Neural crest cell (in vitro differentiated cells): ENCODE data around the gene LEMD2. TPM values are rescaled to one million over a fixed set of nuclear protein-coding genes. Genes with fewer than 3 reads are reported as not detected.

Experiments
- DNase-seq: peaks from one replicate; pipeline ENCODE4 v3.0.0; 2021; ENCODE audit warnings: low read depth, mixed read lengths, low spot score
- H3K27ac Mint-ChIP-seq: one replicate; pipeline ENCODE4 v1.8.0; 2021; ENCODE audit warnings: mild to moderate bottlenecking, mixed read lengths; ENCODE audit not compliant: unreplicated experiment
- H3K27me3 Mint-ChIP-seq: 2 replicates; pipeline ENCODE4 v1.8.0; 2021; ENCODE audit warnings: low read depth, mild to moderate bottlenecking, mixed read lengths
- H3K36me3 Mint-ChIP-seq: 2 replicates; pipeline ENCODE4 v1.8.0; 2021; ENCODE audit warnings: low read depth, mild to moderate bottlenecking, mixed read lengths
- H3K4me1 Mint-ChIP-seq: 2 replicates; pipeline ENCODE4 v1.8.0; 2021; ENCODE audit warnings: mixed read lengths
- H3K4me3 Mint-ChIP-seq: one replicate; pipeline ENCODE4 v1.8.0; 2021; ENCODE audit warnings: mild to moderate bottlenecking, mixed read lengths
- H3K9me3 Mint-ChIP-seq: 2 replicates; pipeline ENCODE4 v1.8.0; 2021; ENCODE audit warnings: mixed read lengths
- CTCF ChIP-seq: fragments of 200-600 bp; sonication (generic); conservative IDR thresholded peaks from 2 replicates; pipeline ENCODE4 v1.5.0; 2021; ENCODE audit warnings: antibody characterized with exemption, mild to moderate bottlenecking
- total RNA-seq: library from RNA; stranded (reverse); gene quantifications from 2 replicates; pipeline ENCODE4 v1.2.1, GENCODE V29; 2021

Gene LEMD2
- total RNA-seq, 1 donor from 2014 or later = 63.6 TPM

GRCh38 chr6:33803571-33804053 lies 14.7 kb upstream of the LEMD2 start, which contains the start of gene MLN:
MLN (minus strand) TSS chr6:33804003; CDS start chr6:33801163, 2,840 bp downstream.
- Mint-ChIP-seq H3K4me1 (peaks cover 26% of the 10 kb centered on the region), H3K9me3 (no peaks in the 10 kb centered on the region), H3K4me3 (no peak within 1 kb of the TSS), H3K36me3 (no peaks in the 10 kb centered on the region), H3K27me3 (peaks cover 32% of the 10 kb centered on the region), H3K27ac (no peak within 1 kb of the TSS)
- TF ChIP-seq CTCF = no peak
- no peak for DNase-seq

- H3K27me3 Mint-ChIP-seq = peaks cover 20% of the 10 kb centered on the region
- H3K4me3 Mint-ChIP-seq = peak overlapping the region; percentile 28
- peaks cover 37% of the 10 kb centered on the region for H3K4me1 Mint-ChIP-seq
- H3K9me3 Mint-ChIP-seq = no peaks in the 10 kb centered on the region
- H3K27ac Mint-ChIP-seq = peak overlapping the region; percentile 46
- no peak for TF ChIP-seq CTCF
- H3K36me3 Mint-ChIP-seq = no peaks in the 10 kb centered on the region
- no peak for DNase-seq
Observed at GRCh38 chr6:33802186-33802958, 13.4 kb upstream of the LEMD2 start.

- no peaks in the 10 kb centered on the region for H3K9me3 Mint-ChIP-seq
- no peak overlapping the region for H3K27ac Mint-ChIP-seq
- peaks cover 44% of the 10 kb centered on the region for H3K4me1 Mint-ChIP-seq
- H3K36me3 Mint-ChIP-seq = no peaks in the 10 kb centered on the region
- peaks cover 13% of the 10 kb centered on the region for H3K27me3 Mint-ChIP-seq
- TF ChIP-seq CTCF = no peak
- DNase-seq = no peak
- H3K4me3 Mint-ChIP-seq = no peak overlapping the region
Observed at GRCh38 chr6:33801611-33802010, 12.7 kb upstream of the LEMD2 start.

- H3K36me3 Mint-ChIP-seq = no peaks in the 10 kb centered on the region
- H3K4me3 Mint-ChIP-seq = no peak overlapping the region
- TF ChIP-seq CTCF = no peak
- H3K27ac Mint-ChIP-seq = no peak overlapping the region
- peaks cover 45% of the 10 kb centered on the region for H3K4me1 Mint-ChIP-seq
- H3K27me3 Mint-ChIP-seq = peaks cover 9% of the 10 kb centered on the region
- DNase-seq = no peak
- H3K9me3 Mint-ChIP-seq = no peaks in the 10 kb centered on the region
Observed at GRCh38 chr6:33800248-33800969, 11.5 kb upstream of the LEMD2 start.

- no peaks in the 10 kb centered on the region for H3K9me3 Mint-ChIP-seq
- DNase-seq = no peak
- H3K36me3 Mint-ChIP-seq = no peaks in the 10 kb centered on the region
- H3K4me1 Mint-ChIP-seq = peaks cover 49% of the 10 kb centered on the region
- no peak overlapping the region for H3K4me3 Mint-ChIP-seq
- no peak overlapping the region for H3K27ac Mint-ChIP-seq
- H3K27me3 Mint-ChIP-seq = peaks cover 7% of the 10 kb centered on the region
- TF ChIP-seq CTCF = no peak
Observed at GRCh38 chr6:33799454-33800113, 10.7 kb upstream of the LEMD2 start.
